Measurements from ENCODE around the gene EPC2. TPM values are rescaled to one million over a fixed set of nuclear protein-coding genes. Genes with fewer than 3 reads are reported as not detected.

Gene EPC2
- total and polyA plus RNA-seq, 2 experiments from 2014 or later: 2.4 to 14.0 TPM

DNA sequence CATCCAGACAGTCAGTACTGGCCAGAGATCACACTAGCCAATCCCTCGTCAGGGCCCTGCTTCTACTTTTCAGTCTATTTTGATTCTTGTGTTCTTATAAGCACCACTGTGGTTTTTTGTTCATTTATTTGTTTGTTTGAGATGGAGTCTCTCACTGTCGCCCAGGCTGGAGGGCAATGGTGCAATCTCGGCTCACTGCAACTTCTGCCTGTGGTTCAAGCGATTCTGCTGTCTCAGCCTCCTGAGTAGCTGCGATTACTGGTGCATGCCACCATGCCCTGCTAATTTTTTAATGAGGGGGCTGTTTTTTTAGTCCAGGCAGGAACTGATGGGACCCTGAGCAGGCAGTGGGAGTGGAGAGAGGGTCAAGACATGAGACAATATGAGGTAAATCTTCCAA, 165.5 kb downstream of the EPC2 start:
- DNase-seq (ENCODE audit: low read depth in 1 of 2, low spot score in 1 of 2): no peak
- no peaks in the 10 kb centered on the region for H3K9me3 ChIP-seq (ENCODE audit: low read depth)
- no peak overlapping the region for H3K4me3 ChIP-seq
- no peaks in the 10 kb centered on the region for H3K36me3 ChIP-seq
- H3K4me1 ChIP-seq (ENCODE audit: low read depth): no peaks in the 10 kb centered on the region
- TF ChIP-seq CTCF (IDR thresholded peaks at IDR 0.05; ENCODE audit: low read depth, low read length): no peak
- H3K27ac ChIP-seq: no peak overlapping the region
- H3K27me3 ChIP-seq: no peaks in the 10 kb centered on the region

DNA sequence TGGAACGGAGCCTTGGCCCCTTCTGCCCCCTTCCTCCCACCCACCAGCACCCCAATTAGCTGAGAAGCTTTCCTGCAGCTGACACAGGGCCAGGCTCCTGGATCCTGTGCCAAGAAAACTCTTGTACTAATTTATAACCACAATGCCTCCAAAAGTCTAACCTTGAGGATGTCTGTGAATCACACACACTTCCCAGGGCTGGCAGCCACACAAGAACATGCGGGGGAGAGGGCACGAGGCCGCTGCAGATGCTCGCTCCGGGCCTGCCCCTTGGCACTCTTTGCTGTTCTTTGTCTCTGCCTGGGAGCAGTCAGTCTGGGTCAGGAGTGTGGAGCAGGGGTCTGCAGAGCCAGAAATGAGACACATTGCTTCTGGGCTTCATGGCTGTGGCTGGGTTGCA, 167.8 kb downstream of the EPC2 start:
- peak in 1 of 2 donors; percentile 92 for DNase-seq (ENCODE audit: low read depth in 1 of 2, low spot score in 1 of 2)

GRCh38 chr2:148813603-148814065, 169.1 kb downstream of the EPC2 start:
- peaks cover 8% of the 10 kb centered on the region for H3K4me1 ChIP-seq (ENCODE audit: low read depth)
- H3K27me3 ChIP-seq: no peaks in the 10 kb centered on the region
- H3K27ac ChIP-seq: no peak overlapping the region
- DNase-seq (ENCODE audit: low read depth in 1 of 2, low spot score in 1 of 2): no peak
- TF ChIP-seq CTCF (IDR thresholded peaks at IDR 0.05; ENCODE audit: low read depth, low read length): no peak
- H3K9me3 ChIP-seq (ENCODE audit: low read depth): no peaks in the 10 kb centered on the region
- H3K36me3 ChIP-seq: no peaks in the 10 kb centered on the region
- H3K4me3 ChIP-seq: no peak overlapping the region

More for the DNA sequence above, 167.8 kb downstream of the EPC2 start:
- Histone ChIP-seq H3K4me3 (no peak overlapping the region), H3K36me3 (no peaks in the 10 kb centered on the region), H3K9me3 (ENCODE audit: low read depth) (no peaks in the 10 kb centered on the region), H3K4me1 (ENCODE audit: low read depth) (peaks cover 6% of the 10 kb centered on the region), H3K27me3 (no peaks in the 10 kb centered on the region), H3K27ac (no peak overlapping the region)
- no peak for TF ChIP-seq CTCF (IDR thresholded peaks at IDR 0.05; ENCODE audit: low read depth, low read length)

DNA sequence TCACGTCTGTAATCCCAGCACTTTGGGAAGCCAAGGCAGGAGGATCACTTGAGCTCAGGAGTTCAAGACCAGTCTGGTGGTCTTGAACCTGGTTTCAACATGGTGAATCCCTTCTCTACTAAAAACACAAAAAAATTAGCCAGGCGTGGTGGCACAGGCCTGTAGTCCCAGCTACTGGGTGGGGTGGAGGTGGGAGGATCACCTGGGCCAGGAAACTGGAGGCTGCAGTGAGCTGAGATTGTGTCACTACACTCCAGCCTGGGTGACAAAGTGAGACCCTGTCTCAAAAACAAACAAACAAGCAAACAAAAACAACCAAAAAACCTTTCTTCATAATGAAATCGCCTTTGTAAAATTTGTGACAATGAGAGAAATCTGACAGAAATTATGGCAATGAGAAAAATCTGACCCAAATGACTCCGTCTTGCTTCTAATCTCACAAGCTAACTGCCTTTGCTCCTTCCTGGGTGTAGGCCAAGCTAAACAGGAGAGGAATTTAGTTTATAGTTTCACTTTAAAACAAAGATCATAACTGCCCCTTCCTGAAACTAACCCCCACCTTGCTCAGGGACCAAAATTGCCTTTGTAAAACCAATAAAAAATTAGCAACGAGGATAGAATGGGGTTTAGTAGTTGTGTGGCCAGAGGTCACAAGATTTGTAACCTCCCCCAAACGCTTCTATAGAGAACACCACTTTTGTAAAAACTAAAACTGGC, 169.8 kb downstream of the EPC2 start:
- Histone ChIP-seq H3K4me3 (no peak overlapping the region), H3K4me1 (ENCODE audit: low read depth) (peaks cover 8% of the 10 kb centered on the region), H3K36me3 (no peaks in the 10 kb centered on the region), H3K9me3 (ENCODE audit: low read depth) (no peaks in the 10 kb centered on the region), H3K27ac (no peak overlapping the region), H3K27me3 (no peaks in the 10 kb centered on the region)
- DNase-seq (ENCODE audit: low read depth in 1 of 2, low spot score in 1 of 2): peak in 1 of 2 donors; percentile 78
- TF ChIP-seq CTCF (IDR thresholded peaks at IDR 0.05; ENCODE audit: low read depth, low read length): no peak

DNA sequence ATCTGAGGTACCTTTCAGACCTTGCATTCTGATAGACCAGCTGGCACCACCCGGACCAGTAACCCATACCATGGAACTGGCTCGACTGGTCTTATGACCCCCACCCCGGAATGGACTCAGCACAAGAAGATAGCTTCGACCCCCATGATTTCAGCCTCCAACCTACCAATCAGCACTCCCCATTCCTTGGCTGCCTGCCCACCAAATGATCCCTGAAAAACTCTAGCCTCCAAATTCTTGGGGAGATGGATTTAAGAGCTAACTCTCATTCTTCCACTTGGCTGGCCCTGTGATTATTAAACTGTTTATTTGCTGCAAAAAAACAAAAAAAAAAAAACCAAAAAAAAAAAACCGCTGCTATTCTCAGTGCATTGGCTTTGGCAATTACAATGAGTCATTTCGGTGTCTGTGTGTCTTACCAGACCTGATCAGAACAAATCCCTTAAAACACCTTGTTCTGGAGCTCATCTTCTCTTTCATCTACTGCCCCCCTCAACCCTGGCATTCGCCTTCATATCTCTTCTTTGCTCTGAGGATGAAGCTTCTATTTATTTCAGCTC, 170.4 kb downstream of the EPC2 start:
- H3K36me3 ChIP-seq: no peaks in the 10 kb centered on the region
- peak in 1 of 2 donors; percentile 45 for DNase-seq (ENCODE audit: low read depth in 1 of 2, low spot score in 1 of 2)
- H3K4me3 ChIP-seq: no peak overlapping the region
- H3K27ac ChIP-seq: no peak overlapping the region
- H3K9me3 ChIP-seq (ENCODE audit: low read depth): no peaks in the 10 kb centered on the region
- no peaks in the 10 kb centered on the region for H3K27me3 ChIP-seq
- H3K4me1 ChIP-seq (ENCODE audit: low read depth): peaks cover 8% of the 10 kb centered on the region
- TF ChIP-seq CTCF (IDR thresholded peaks at IDR 0.05; ENCODE audit: low read depth, low read length): no peak

Data from cardiac muscle cell (in vitro differentiated cells and primary cell).